ENCODE measurements around the gene ARID1B.

ARID1B gene

DNA sequence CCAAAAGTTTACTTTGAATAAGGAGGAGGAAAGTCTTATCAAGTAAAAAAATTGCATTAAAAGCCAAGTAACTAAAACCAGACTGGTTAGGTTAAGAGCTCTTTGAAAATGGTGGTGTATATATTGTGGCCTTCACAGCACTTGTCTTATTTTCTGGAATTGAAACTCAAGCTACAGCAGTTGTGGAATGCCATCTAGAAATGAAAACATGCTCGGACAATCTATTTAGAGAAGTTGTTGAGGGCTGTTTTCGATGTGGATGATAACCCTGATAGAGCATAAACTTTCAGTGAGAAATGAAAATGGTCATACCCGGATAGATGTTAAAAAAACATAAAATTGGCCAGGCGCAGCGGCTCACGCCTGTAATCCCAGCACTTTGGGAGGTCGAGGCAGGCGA is 47.0 kb downstream of the ARID1B start:
- TF ChIP-seq, protein P1, sequence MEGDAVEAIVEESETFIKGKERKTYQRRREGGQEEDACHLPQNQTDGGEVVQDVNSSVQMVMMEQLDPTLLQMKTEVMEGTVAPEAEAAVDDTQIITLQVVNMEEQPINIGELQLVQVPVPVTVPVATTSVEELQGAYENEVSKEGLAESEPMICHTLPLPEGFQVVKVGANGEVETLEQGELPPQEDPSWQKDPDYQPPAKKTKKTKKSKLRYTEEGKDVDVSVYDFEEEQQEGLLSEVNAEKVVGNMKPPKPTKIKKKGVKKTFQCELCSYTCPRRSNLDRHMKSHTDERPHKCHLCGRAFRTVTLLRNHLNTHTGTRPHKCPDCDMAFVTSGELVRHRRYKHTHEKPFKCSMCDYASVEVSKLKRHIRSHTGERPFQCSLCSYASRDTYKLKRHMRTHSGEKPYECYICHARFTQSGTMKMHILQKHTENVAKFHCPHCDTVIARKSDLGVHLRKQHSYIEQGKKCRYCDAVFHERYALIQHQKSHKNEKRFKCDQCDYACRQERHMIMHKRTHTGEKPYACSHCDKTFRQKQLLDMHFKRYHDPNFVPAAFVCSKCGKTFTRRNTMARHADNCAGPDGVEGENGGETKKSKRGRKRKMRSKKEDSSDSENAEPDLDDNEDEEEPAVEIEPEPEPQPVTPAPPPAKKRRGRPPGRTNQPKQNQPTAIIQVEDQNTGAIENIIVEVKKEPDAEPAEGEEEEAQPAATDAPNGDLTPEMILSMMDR (IDR thresholded peaks at IDR 0.05; ENCODE audit: poor library complexity, severe bottlenecking): no peak
- Histone ChIP-seq H3K27ac (ENCODE audit: poor library complexity, severe bottlenecking) (no peak overlapping the region), H3K36me3 (ENCODE audit: low read depth) (peaks cover under 1% of the 10 kb centered on the region; the same call in 1 of the 2 replicates), H3K9me3 (ENCODE audit: severe bottlenecking) (no peaks in the 10 kb centered on the region), H3K4me3 (ENCODE audit: severe bottlenecking) (no peak overlapping the region), H3K27me3 (ENCODE audit: insufficient read depth, poor library complexity, severe bottlenecking) (no peaks in the 10 kb centered on the region), H3K4me1 (ENCODE audit: insufficient read depth, poor library complexity, severe bottlenecking) (peaks cover 22% of the 10 kb centered on the region)
- no peak for ATAC-seq (ENCODE audit: low read depth)
- DNase-seq (ENCODE audit: low spot score): no peak

DNA sequence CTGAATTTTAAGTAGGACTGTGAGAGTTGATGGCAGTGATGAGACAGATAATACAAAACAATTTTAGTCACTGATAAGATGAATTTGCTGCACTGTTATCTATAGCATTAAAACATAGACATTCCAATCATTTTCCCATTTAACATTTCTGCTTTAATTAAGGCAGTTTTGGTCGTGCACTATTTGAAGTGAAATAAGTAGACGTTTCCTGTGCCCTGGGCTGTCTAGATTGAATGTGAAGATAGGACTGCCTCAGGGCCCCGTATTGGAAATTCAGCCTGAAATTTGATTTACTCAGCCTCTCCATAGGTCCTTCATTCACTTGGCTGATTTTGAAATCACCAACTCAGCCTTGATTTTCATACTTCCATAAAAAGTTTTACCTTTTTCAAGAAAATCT is 48.3 kb downstream of the ARID1B start:
- H3K4me3 ChIP-seq (ENCODE audit: severe bottlenecking): no peak overlapping the region
- TF ChIP-seq, protein P1 (IDR thresholded peaks at IDR 0.05; ENCODE audit: poor library complexity, severe bottlenecking): no peak
- no peaks in the 10 kb centered on the region for H3K27me3 ChIP-seq (ENCODE audit: insufficient read depth, poor library complexity, severe bottlenecking)
- DNase-seq (ENCODE audit: low spot score) (no peak), ATAC-seq (ENCODE audit: low read depth) (no peak)
- no peaks in the 10 kb centered on the region for H3K9me3 ChIP-seq (ENCODE audit: severe bottlenecking)
- H3K36me3 ChIP-seq (ENCODE audit: low read depth): peaks cover 12% of the 10 kb centered on the region
- H3K4me1 ChIP-seq (ENCODE audit: insufficient read depth, poor library complexity, severe bottlenecking): peaks cover 24% of the 10 kb centered on the region
- no peak overlapping the region for H3K27ac ChIP-seq (ENCODE audit: poor library complexity, severe bottlenecking)

DNA sequence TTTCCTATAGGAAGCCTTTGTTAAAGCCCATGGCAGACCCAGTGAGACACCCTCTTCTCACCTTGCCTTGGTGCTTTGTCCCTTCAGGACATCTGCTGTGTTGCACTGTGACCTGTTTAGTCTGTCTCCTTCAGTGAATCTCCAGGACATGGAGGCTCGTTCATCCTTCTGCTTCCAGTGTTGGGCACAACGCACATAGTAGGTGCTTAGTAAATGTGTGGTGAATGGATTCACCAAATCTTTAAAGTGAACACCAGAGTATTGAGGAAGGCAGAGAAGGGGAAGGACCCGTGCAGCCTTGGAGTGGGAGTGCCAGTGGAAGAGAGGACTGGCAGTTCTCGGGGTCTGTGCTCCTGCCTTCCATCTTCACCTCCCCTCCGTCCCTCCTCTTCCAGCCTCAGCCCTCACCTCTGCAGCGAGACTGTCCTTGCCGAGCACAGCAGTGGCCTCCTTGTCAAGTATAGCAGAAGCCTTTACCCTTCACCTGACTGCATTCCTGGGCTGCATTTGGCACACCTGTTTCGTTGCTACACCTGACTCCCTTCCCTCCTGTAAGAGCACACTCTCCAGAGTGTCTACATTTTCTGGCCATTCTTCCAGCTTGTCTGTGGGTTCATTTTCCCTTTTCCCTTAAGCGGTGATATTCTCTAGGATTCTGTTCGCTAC is 49.2 kb downstream of the ARID1B start:
- ATAC-seq (ENCODE audit: low read depth) (no peak), DNase-seq (ENCODE audit: low spot score) (no peak)
- H3K4me3 ChIP-seq (ENCODE audit: severe bottlenecking): no peak overlapping the region
- H3K27ac ChIP-seq (ENCODE audit: poor library complexity, severe bottlenecking): no peak overlapping the region
- no peaks in the 10 kb centered on the region for H3K27me3 ChIP-seq (ENCODE audit: insufficient read depth, poor library complexity, severe bottlenecking)
- H3K9me3 ChIP-seq (ENCODE audit: severe bottlenecking): no peaks in the 10 kb centered on the region
- TF ChIP-seq, protein P1 (IDR thresholded peaks at IDR 0.05; ENCODE audit: poor library complexity, severe bottlenecking): no peak
- peaks cover 24% of the 10 kb centered on the region for H3K4me1 ChIP-seq (ENCODE audit: insufficient read depth, poor library complexity, severe bottlenecking)
- H3K36me3 ChIP-seq (ENCODE audit: low read depth): peaks cover 12% of the 10 kb centered on the region

DNA sequence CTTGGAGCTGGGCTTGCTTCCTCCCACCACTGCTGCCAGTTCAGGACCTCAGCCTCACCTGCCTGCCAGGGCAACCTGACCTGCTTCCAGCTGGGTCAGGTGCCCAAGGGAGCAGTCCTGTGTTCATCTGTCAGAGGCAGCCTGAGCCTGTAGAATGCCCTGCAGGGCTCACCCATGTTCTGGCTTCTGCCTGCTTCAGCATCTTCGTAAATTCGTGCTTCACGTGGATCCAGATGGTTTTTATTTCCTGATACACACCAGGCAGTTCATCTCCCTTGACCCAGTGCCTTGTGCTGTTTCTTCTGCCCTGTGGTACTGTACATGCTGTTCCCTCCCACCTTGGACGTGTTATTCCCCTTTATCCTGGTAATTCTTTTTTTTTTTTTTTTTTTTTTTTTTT is 50.2 kb downstream of the ARID1B start:
- Histone ChIP-seq H3K27ac (ENCODE audit: poor library complexity, severe bottlenecking) (peak overlapping the region; percentile 66), H3K9me3 (ENCODE audit: severe bottlenecking) (no peaks in the 10 kb centered on the region), H3K27me3 (ENCODE audit: insufficient read depth, poor library complexity, severe bottlenecking) (no peaks in the 10 kb centered on the region), H3K4me3 (ENCODE audit: severe bottlenecking) (no peak overlapping the region), H3K4me1 (ENCODE audit: insufficient read depth, poor library complexity, severe bottlenecking) (peaks cover 33% of the 10 kb centered on the region), H3K36me3 (ENCODE audit: low read depth) (peaks cover 14% of the 10 kb centered on the region)
- ATAC-seq (ENCODE audit: low read depth) (no peak), DNase-seq (ENCODE audit: low spot score) (no peak)
- TF ChIP-seq, protein P1 (IDR thresholded peaks at IDR 0.05; ENCODE audit: poor library complexity, severe bottlenecking): no peak

DNA sequence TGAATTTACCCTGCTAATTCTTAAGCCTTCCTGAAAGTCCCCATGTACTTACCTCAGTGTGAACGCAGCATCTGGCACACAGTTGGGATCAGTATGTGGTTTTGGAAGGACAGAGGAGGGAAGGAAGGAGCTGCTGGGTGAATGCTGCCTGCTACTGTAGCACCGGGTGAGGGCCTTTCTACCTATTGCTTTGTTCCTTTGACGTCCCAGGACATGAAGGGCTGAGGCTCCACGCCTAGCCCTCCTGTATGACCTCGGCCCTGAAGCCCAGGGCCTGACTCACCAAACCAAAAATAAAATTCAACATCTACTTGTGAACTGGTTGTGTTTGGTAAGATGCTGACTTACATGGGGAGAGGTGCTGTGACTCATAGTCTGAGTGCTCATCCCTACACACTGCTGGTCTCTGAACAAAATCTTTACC is 51.1 kb downstream of the ARID1B start:
- H3K27ac ChIP-seq (ENCODE audit: poor library complexity, severe bottlenecking): peak overlapping the region; percentile 66

More for the DNA sequence above, 51.1 kb downstream of the ARID1B start:
- TF ChIP-seq, protein P1 (IDR thresholded peaks at IDR 0.05; ENCODE audit: poor library complexity, severe bottlenecking): no peak
- H3K4me3 ChIP-seq (ENCODE audit: severe bottlenecking): no peak overlapping the region
- H3K4me1 ChIP-seq (ENCODE audit: insufficient read depth, poor library complexity, severe bottlenecking): peaks cover 35% of the 10 kb centered on the region
- H3K36me3 ChIP-seq (ENCODE audit: low read depth): peaks cover 17% of the 10 kb centered on the region
- ATAC-seq (ENCODE audit: low read depth): peak; percentile 95
- no peak for DNase-seq (ENCODE audit: low spot score)
- no peaks in the 10 kb centered on the region for H3K9me3 ChIP-seq (ENCODE audit: severe bottlenecking)
- no peaks in the 10 kb centered on the region for H3K27me3 ChIP-seq (ENCODE audit: insufficient read depth, poor library complexity, severe bottlenecking)
